Astrocyte (in vitro differentiated cells and primary cell): ENCODE results near the gene ELOVL7. TPM values are rescaled to one million over a fixed set of nuclear protein-coding genes. Genes with fewer than 3 reads are reported as not detected.

Experiments used
- DNase-seq: peaks from one replicate; pipeline ENCODE4 v3.0.0-alpha.2; 2010; ENCODE audit warnings: low read depth
- FAIRE-seq: peaks from 2 replicates; lab custom pipeline; 2011; peaks lifted over from hg19 to GRCh38; lab: Jason Lieb, UNC
- H2AFZ ChIP-seq: 2 replicates; pipeline ENCODE4 v1.6.0; 2012; ENCODE audit warnings: low read depth, low read length, inconsistent platforms
- H3K27ac ChIP-seq: 2 replicates; pipeline ENCODE4 v1.5.1; 2011; ENCODE audit warnings: low read depth, low read length, inconsistent platforms
- H3K27me3 ChIP-seq: 2 replicates; pipeline ENCODE4 v1.6.0; 2011; ENCODE audit warnings: low read length, inconsistent platforms; ENCODE audit not compliant: insufficient read depth
- H3K36me3 ChIP-seq: 2 replicates; pipeline ENCODE4 v1.5.1; 2011; ENCODE audit warnings: low read length, inconsistent platforms; ENCODE audit not compliant: insufficient read depth
- H3K4me1 ChIP-seq: 2 replicates; pipeline ENCODE4 v1.5.1; 2011; ENCODE audit warnings: low read length, inconsistent platforms; ENCODE audit not compliant: insufficient read depth
- H3K4me2 ChIP-seq: 2 replicates; pipeline ENCODE4 v1.6.0; 2012; ENCODE audit warnings: low read length, inconsistent platforms
- H3K4me3 ChIP-seq: 2 replicates; pipeline ENCODE4 v1.5.1; 2011; ENCODE audit warnings: low read depth, mild to moderate bottlenecking, low read length, inconsistent platforms; ENCODE audit not compliant: insufficient read depth
- H3K79me2 ChIP-seq: 2 replicates; pipeline ENCODE4 v1.6.0; 2012; ENCODE audit warnings: mild to moderate bottlenecking, low read length, inconsistent platforms; ENCODE audit not compliant: insufficient read depth
- H3K9ac ChIP-seq: 2 replicates; pipeline ENCODE4 v1.6.0; 2012; ENCODE audit warnings: mild to moderate bottlenecking, low read length, inconsistent platforms
- H3K9me3 ChIP-seq: 2 replicates; pipeline ENCODE4 v1.5.1; 2012; ENCODE audit warnings: low read depth, mild to moderate bottlenecking, low read length, inconsistent platforms; ENCODE audit not compliant: insufficient read depth
- H4K20me1 ChIP-seq: 2 replicates; pipeline ENCODE4 v1.6.0; 2012; ENCODE audit warnings: low read length, inconsistent platforms; ENCODE audit not compliant: insufficient read depth
- H3K27ac Mint-ChIP-seq: one replicate; pipeline ENCODE4 v1.8.0; 2021; ENCODE audit warnings: mild to moderate bottlenecking, mixed read lengths; ENCODE audit not compliant: unreplicated experiment
- H3K27me3 Mint-ChIP-seq: one replicate; pipeline ENCODE4 v1.8.0; 2021; ENCODE audit warnings: low read depth, mixed read lengths; ENCODE audit not compliant: unreplicated experiment
- H3K36me3 Mint-ChIP-seq: one replicate; pipeline ENCODE4 v1.8.0; 2021; ENCODE audit warnings: low read depth, mixed read lengths; ENCODE audit not compliant: unreplicated experiment
- H3K4me1 Mint-ChIP-seq: one replicate; pipeline ENCODE4 v1.8.0; 2021; ENCODE audit warnings: low read depth, mixed read lengths; ENCODE audit not compliant: unreplicated experiment
- H3K4me3 Mint-ChIP-seq: one replicate; pipeline ENCODE4 v1.8.0; 2021; ENCODE audit warnings: mild to moderate bottlenecking, moderate library complexity, mixed read lengths; ENCODE audit not compliant: unreplicated experiment
- H3K9me3 Mint-ChIP-seq: one replicate; pipeline ENCODE4 v1.8.0; 2021; ENCODE audit warnings: mild to moderate bottlenecking, mixed read lengths; ENCODE audit not compliant: unreplicated experiment
- CTCF ChIP-seq: IDR thresholded peaks from 2 replicates; pipeline ENCODE4 v1.5.1; 2011; ENCODE audit warnings: low read depth, mild to moderate bottlenecking, inconsistent platforms, low read length, moderate library complexity; ENCODE audit not compliant: insufficient read depth
- EZH2 ChIP-seq: IDR thresholded peaks from 2 replicates; pipeline ENCODE4 v1.6.1; 2012; ENCODE audit warnings: mild to moderate bottlenecking, low read length, inconsistent platforms; ENCODE audit not compliant: insufficient read depth
- total RNA-seq: library from RNA; stranded (reverse); gene quantifications from 2 replicates; pipeline ENCODE4 v1.2.1, GENCODE V29; 2021

Gene ELOVL7
- total RNA-seq, 1 donor from 2014 or later, result 1.0 TPM

- Histone ChIP-seq H3K4me2 (no peak overlapping the region), H3K79me2 (no peaks in the 10 kb centered on the region), H3K4me3 (no peak overlapping the region), H3K9me3 (no peaks in the 10 kb centered on the region), H3K4me1 (no peaks in the 10 kb centered on the region), H3K9ac (no peak overlapping the region), H3K27ac (no peak overlapping the region), H3K36me3 (no peaks in the 10 kb centered on the region), H4K20me1 (no peaks in the 10 kb centered on the region), H3K27me3 (no peaks in the 10 kb centered on the region), H2AFZ (no peak overlapping the region)
- H3K4me1 Mint-ChIP-seq, result no peaks in the 10 kb centered on the region
- FAIRE-seq, result no peak
- TF ChIP-seq EZH2, result no peak
- TF ChIP-seq CTCF, result no peak
- no peaks in the 10 kb centered on the region for H3K36me3 Mint-ChIP-seq
- no peaks in the 10 kb centered on the region for H3K9me3 Mint-ChIP-seq
- no peak overlapping the region for H3K4me3 Mint-ChIP-seq
- peaks cover 1% of the 10 kb centered on the region for H3K27me3 Mint-ChIP-seq
- DNase-seq, result peak; percentile 19
- H3K27ac Mint-ChIP-seq, result no peak overlapping the region
Measured at GRCh38 chr5:60851626-60852025, 7.6 kb upstream of the ELOVL7 start.

- peaks cover 32% of the 10 kb centered on the region for H3K27me3 Mint-ChIP-seq
- no peak overlapping the region for H3K27ac ChIP-seq
- DNase-seq (no peak), FAIRE-seq (no peak)
- peaks cover 2% of the 10 kb centered on the region for H3K4me1 Mint-ChIP-seq
- H3K4me2 ChIP-seq, result no peak overlapping the region
- no peak overlapping the region for H3K27ac Mint-ChIP-seq
- no peak overlapping the region for H3K4me3 ChIP-seq
- H3K4me3 Mint-ChIP-seq, result no peak overlapping the region
- no peaks in the 10 kb centered on the region for H3K79me2 ChIP-seq
- H3K36me3 Mint-ChIP-seq, result no peaks in the 10 kb centered on the region
- H3K4me1 ChIP-seq, result peaks cover 10% of the 10 kb centered on the region
- no peak overlapping the region for H2AFZ ChIP-seq
- no peaks in the 10 kb centered on the region for H3K9me3 Mint-ChIP-seq
- H4K20me1 ChIP-seq, result no peaks in the 10 kb centered on the region
- TF ChIP-seq CTCF (no peak), EZH2 (no peak)
- H3K36me3 ChIP-seq, result no peaks in the 10 kb centered on the region
- H3K9me3 ChIP-seq, result no peaks in the 10 kb centered on the region
- H3K9ac ChIP-seq, result no peak overlapping the region
- H3K27me3 ChIP-seq, result peaks cover 32% of the 10 kb centered on the region
Measured at GRCh38 chr5:60846298-60846697, 2.2 kb upstream of the ELOVL7 start.

GRCh38 chr5:60843386-60843935, 608 bp downstream of the ELOVL7 start:
- H3K4me1 Mint-ChIP-seq, result peaks cover 2% of the 10 kb centered on the region
- Histone ChIP-seq H3K27ac (no peak overlapping the region), H2AFZ (peak overlapping the region; percentile 77), H3K79me2 (no peaks in the 10 kb centered on the region), H3K4me1 (peaks cover 10% of the 10 kb centered on the region), H3K4me3 (peak overlapping the region; percentile 61), H4K20me1 (no peaks in the 10 kb centered on the region), H3K4me2 (peak overlapping the region; percentile 92), H3K27me3 (peaks cover 35% of the 10 kb centered on the region), H3K9me3 (no peaks in the 10 kb centered on the region), H3K36me3 (no peaks in the 10 kb centered on the region), H3K9ac (peak overlapping the region; percentile 58)
- peaks cover 34% of the 10 kb centered on the region for H3K27me3 Mint-ChIP-seq
- no peak for DNase-seq
- no peaks in the 10 kb centered on the region for H3K36me3 Mint-ChIP-seq
- H3K9me3 Mint-ChIP-seq, result no peaks in the 10 kb centered on the region
- peak overlapping the region; percentile 89 for H3K4me3 Mint-ChIP-seq
- TF ChIP-seq CTCF (no peak), EZH2 (peak; percentile 92)
- FAIRE-seq, result no peak
- no peak overlapping the region for H3K27ac Mint-ChIP-seq
